H1 (cell line): ENCODE results near the gene PAK5.

Experiments
- CTCF ChIP-seq, 3 experiments: IDR thresholded peaks; 1 replicate in 2 of 3; 2 replicates in 1 of 3; pipeline versions ENCODE4 v1.5.1 to v1.6.1; 2011; ENCODE audit warnings: low read length in 3 of 3, mild to moderate bottlenecking in 3 of 3, inconsistent platforms in 2 of 3, low read depth in 1 of 3, moderate library complexity in 1 of 3; ENCODE audit not compliant: insufficient read depth in 1 of 3; ENCODE audit errors: control extremely low read depth in 1 of 3
- EGR1 ChIP-seq: IDR thresholded peaks from 2 replicates; pipeline ENCODE4 v1.6.1; 2011; ENCODE audit warnings: low read depth, low read length, borderline replicate concordance
- POLR2AphosphoS5 ChIP-seq: IDR thresholded peaks from 2 replicates; pipeline ENCODE4 v1.6.1; 2011; ENCODE audit warnings: low read depth, low read length

- TF ChIP-seq CTCF (IDR thresholded peaks at IDR 0.05; ENCODE audit: control extremely low read depth in 1 of 3, insufficient read depth in 1 of 3, low read depth in 1 of 3, low read length in 3 of 3) (no peak), EGR1 (no peak), POLR2AphosphoS5 (no peak)
These were observed 39.1 kb upstream of the PAK5 start for GRCh38 chr20:9877932-9878495.
